NCI-H1092 (cell line): Measurements from ENCODE around the gene CDHR1.
"Not testable (repeated sequence)": the region's sequence is repeated elsewhere in the genome, so short reads cannot be mapped to it uniquely, and the experiment has no call there.

Source experiments
- DNase-seq: peaks from one replicate; lab custom pipeline; 2025; lab: John Stamatoyannopoulos, UW

CDHR1 gene

DNA sequence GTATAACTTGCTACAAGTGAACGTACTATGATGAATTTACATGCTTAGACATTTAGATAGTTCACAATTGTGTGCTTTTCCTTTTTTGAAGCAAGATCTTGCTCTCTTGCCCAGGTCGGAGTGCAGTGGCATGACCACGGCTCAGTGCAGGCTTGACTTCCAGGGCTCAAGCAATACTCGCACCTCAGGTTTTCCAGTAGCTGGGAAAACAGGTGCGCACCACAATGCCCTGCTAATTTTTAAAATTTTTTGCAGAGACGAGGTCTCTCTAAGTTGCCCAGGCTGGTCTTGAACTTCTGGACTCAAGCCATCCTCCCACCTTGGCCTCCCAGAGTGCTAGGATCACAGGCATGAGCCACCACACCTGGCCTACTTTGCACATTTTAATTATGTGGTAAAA, 18.9 kb upstream of the CDHR1 start:
- no peak for DNase-seq

DNA sequence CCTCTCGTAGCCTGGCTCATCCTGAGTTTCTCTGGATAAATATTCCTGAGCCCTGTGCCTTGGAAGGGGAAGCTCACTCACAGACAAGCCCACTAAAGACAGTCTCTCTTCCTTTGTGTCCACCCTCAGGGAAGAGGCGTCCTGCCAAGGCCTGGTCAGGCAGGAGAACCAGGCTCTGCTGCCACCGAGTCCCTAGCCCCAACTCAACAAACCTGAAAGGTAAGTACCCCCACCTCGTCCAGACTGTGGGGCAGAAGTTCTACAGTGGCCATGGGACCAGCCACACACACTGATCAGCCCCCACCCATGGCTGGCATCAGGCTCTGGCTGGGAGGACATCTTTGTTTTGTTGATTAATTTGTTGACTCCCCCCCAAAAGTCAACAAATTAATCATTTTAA, 18.0 kb upstream of the CDHR1 start:
- DNase-seq: no peak

DNA sequence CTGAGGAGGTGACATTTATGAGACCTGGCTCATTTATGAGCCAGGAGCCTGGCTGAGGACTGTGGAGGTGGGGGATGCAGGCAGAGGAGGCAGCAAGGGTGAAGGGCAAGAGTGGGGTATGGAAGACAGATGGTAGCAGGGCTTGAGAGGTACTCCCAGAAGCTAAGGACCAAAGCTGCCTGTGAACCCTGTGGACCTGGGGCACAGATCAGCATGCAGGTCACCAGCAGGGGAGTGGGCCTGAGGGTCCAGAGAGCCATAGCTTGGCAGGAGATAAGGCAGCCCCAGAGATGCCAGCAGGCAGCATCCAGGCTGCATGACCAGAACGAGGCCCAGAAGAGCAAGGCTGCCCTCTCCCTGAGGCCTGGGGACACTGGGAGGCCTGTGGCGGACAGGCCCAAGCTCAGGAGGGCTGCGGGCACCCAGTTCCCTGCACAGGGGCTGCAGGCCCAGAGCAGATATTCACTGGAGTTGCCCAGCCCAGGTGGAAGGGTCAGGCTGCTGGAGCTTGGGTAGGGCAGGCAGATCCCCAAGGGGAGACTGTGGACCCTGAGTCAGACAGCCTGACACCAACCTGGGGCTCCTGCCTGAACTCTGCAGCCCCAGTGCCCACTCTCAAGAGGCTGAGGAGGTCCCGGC, 17.4 kb upstream of the CDHR1 start:
- no peak for DNase-seq

DNA sequence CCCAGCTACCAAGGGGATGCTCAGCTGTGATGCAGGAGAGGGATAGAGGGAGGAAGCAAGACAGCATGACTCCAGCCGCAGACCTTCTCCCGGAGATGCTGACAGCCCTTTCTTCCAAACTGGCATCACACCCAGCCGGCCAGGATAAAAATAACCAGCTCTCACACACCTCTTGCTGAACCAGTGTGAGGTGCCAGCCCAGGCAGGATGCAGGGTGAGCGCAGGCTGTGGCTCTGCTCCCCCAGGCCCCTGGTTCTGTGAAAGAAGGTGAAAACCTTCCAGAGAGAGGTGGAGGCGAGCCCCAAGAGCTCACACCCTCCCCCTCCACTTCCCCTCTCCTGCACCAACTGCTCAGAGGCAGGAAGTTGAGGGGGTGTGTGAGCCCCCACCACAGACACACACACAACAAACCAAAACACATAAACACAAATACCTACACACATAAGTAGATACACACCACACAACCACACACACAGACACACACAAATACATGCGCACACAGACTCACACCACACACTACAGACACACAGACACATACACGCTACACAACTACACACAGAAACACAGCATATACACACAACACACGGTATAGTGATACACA, 16.7 kb upstream of the CDHR1 start:
- DNase-seq: no peak

DNA sequence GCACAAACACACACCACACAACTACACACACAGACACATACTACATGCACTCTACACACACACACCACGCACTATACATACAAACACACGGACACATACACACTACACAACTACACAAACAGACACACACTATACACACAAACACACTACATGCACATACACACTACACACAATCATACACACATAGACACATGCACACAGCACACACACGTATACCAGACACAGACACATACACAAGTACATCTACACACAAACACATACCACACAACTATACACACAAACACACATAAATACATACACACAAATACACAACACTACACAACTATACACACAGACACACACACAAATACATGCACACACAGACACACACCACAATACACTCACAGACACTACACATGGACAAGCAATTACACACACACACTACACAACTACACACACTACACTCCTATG, 16.2 kb upstream of the CDHR1 start:
- no peak for DNase-seq

DNA sequence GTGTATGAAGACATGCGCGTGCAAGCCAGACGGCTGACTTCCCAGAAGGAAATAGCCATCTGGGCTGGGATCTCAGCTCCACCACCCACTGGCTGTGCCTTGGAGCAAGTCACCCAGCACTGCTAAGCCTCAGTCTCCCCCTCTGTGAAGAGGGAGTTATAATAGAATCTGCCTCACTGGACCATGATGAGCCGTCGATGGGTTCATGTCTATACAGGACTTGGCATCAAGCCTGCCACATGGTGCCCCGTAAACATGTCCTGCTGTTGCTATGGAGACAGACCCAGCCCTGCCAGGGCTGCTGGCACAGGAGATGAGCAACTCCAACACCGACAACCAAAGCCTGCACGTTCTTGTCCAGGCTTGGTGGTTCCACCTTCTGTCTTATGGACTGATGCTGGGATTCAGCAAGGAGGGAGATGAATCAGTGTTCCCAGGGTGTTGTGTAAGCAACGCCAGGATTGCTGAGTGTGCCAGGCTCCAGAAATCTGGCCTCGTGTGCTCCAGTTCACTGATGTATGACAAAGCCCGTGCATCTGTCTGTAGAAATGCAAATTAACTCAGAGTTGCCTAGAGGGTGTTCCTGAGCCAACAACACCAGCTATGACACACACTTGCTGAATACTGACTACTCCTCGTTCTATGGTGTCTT, 15.2 kb upstream of the CDHR1 start:
- DNase-seq: peak; percentile 53

DNA sequence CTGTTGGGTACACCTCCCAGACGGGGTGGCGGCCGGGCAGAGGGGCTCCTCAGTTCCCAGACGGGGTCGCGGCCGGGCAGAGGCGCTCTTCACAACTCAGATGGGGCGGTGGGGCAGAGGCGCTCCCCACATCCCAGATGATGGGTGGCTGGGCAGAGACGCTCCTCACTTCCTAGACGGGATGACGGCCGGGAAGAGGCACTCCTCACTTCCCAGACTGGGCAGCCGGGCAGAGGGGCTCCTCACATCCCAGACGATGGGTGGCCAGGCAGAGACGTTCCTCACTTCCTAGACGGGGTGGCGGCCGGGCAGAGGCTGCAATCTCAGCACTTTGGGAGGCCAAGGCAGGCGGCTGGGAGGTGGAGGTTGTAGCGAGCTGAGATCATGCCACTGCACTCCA, 14.0 kb upstream of the CDHR1 start:
- not testable (repeated sequence) for DNase-seq

DNA sequence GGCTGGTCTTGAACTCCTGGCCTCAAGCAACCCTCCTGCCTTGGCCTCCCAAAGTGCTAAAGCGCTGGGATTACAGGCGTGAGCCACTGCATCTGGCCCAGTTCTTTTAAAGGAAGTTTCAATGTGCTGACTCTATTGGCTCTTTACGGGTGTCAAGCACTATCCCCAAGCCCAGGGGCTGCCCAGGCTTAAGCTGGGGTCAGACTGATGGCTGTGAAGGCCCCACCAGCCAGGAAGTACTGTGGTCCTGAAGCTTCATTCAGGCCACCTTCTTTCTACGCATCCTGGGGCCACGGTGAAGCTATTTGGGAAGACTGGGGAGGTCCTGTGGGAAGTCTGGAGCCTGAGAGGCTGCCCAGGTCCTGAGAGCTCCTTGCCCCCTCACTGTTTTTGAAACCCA, 12.7 kb upstream of the CDHR1 start:
- no peak for DNase-seq

DNA sequence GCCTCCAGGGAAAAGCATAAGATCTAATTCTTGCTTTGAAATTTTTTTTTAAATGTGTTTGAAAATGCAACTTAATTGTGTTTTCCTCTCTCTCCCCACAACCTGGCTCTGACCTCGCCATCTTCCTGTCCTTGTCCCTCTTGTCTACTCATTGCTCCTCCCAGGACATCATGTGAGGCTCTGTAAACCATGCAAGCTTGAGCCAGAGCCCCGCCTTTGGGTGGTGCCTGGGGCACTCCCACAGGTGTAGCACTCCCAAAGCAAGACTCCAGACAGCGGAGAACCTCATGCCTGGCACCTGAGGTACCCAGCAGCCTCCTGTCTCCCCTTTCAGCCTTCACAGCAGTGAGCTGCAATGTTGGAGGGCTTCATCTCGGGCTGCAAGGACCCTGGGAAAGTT, 9.8 kb upstream of the CDHR1 start:
- DNase-seq: no peak

DNA sequence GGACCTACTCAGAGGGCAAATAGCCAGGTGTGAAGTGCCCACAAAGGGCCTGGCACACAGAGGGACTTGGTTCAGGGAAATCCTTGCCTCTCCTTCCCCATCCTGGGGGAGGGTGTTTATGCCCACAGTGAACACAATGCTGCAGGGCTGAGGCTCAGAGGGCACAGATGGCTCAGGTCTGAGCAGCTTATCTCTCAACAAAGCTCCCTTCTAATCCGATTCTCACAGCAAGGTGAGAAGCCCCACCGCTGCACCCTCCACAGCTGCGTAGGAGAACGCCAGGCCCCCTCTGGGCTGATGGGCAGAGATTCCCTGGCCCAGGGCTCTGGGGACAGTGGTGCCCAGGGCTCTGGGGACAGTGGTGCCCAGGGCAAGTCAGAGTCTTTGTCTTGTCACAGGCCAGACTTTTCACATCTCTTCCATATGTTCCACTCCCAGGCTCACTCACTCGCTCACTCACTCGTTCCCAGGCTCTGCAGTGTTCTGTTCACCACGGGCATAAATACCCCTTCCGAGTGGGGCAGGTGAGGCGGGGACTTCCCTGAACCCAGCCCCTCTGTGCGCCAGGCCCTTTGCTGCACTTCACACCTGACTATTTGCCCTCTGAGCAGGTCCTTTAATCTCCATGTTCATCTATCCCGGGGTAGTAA, 8.7 kb upstream of the CDHR1 start:
- no peak for DNase-seq

DNA sequence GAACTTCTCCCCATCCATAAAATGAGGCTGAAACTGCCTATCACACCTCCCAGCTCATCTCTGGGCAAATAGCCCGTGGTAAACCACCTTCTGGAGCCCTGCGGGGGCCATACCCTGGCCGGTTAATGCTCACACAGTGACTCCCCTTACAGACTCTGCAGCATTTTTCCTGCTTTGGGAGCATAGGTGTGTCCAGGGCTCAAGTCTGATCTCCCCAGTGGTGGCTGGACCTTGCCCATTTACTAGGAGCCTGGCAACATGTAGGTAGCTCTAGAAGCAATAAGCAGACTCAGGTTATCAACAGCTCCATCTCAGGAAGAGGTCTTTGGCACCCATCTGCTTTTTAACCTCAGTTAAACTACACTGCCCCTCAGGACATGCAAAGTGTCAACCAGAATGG, 5.5 kb upstream of the CDHR1 start:
- no peak for DNase-seq

DNA sequence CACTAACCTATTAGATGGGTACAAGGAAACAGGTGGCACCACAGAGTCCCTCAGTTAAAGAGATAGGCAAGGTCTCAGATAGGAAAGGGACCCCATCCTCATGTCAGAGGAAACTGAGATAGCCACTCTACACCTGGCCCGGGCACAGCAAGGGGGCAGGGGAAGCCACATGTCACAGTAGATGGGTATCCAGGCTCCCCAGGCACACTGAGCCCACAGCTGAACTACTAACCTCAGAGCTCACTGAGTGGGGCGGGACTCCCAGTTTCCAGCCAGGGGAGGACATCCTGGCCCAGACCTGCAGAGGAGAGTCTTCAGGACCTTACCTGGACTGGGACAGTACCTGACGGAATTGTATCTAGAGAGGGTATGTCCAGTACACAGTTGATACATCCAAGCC, 3.7 kb upstream of the CDHR1 start:
- no peak for DNase-seq

DNA sequence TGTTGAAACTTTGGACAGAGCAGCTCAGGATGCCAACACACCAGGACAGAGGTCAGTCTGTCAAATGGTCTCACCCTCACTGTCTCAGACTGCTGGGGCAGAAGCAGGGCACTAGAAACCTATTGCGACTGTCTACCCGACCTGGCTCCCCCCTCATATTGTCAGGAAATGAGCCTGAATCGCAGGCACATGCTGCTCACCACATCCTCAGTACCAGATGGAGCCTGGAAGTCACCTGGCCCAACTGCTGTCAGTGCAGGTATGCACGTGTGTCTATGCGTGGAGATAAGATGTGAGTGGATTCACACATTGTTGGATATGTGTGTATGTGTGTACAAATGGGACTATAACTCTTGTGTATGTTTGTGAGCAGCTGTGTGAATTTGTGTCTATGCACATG, 3.2 kb upstream of the CDHR1 start:
- no peak for DNase-seq

DNA sequence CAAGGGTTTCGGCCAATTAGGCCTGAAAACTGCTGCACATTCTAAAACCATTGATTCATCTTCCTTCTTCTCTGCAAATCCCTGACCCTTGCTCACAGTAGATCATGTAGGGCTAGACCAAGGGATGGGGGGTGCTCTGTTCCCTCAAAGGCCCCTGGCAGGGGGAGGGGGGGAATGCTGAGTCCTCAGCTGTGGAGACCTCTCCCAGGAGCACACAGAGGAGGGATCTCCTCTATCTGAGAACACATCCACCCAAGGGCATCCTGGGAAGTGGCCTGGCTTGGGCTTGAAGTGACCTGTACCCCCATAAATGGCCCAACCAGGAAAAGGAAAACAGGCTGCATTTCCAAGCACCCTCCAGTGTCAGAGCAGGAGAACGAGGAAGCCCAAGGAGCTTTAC, 1.0 kb upstream of the CDHR1 start:
- DNase-seq: no peak

DNA sequence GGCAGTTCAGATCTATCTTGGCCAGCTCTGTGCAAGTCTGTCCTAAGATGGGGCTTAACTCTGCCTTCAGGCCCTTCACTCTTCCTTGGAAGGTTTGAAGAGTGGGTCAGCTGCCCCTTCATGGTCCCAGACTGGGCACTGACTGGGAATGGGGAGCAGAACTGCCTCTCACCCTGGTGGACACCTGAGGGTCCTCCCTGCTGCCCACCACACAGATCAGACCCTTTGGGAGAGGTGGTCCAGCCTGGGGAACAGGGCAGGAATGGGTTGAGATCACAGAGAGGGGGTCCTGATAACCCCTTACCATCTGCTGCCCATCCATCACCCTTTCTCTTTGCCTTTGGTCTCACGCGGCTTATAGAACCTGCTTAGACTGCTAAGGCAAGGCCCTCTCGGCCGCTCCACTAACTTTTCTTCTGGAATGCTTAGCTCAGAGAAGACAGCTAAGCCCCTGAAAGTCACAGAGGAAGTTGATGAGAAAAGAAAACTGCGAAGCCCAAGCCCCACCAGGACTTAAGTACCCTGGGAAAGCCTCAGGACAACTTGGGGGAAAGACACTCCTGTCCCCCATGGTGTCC, 402 bp upstream of the CDHR1 start:
- no peak for DNase-seq

DNA sequence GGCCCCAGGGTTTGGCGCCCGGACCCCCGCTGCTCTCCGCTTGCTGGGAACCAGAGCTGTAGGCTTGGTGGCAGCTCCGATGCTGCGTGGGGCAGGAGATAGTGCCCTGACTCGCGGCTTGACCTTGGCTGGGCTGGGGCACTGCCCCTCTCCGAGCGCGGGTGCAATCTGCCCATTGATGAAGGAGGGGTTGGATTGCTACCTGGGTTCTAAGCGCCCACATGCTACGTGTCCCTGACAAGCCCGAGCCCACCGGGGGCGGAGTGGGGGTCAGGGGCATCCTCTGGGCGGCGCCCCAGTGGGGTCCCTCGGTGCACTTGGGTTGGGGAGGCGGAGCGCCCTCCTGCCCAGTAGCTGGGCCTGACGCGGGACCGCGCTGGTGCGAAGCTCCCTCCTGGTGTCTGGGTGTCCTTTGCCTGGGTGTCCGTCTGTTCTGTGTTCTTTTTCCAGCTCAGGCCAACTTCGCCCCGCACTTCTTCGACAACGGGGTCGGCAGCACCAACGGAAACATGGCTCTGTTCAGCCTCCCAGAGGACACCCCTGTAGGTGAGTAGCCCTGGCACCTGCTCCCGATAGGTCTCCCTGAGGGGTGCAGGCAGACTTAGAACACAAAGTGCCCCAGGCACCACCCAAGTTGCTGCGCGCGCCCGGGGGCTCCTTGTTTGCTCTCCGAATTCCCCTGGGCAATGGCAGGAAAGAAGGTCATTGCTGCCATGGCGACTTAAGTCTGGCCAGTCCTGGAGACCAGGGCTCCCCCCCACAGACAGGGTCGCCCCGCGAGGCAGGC, 900 bp downstream of the CDHR1 start:
- no peak for DNase-seq

DNA sequence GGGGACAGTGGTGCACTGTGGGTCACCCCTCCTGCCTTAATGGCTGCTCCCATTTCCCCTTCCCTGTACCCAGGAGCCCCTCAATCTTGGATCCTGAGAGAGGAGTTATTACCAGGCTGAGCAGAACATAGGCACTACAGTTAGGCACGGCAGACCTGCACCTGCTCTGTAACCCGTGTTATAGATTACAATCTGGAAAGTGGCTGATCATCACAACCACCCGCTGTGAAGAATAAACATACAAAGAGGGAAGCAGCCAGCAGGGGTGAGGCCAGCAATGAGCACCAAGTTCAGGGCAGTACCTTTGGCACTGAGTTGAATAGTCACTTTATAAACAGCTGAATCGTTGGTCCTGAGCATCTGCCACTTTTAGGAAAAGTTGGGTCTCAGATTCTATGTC, 1.7 kb downstream of the CDHR1 start:
- DNase-seq: peak; percentile 69

DNA sequence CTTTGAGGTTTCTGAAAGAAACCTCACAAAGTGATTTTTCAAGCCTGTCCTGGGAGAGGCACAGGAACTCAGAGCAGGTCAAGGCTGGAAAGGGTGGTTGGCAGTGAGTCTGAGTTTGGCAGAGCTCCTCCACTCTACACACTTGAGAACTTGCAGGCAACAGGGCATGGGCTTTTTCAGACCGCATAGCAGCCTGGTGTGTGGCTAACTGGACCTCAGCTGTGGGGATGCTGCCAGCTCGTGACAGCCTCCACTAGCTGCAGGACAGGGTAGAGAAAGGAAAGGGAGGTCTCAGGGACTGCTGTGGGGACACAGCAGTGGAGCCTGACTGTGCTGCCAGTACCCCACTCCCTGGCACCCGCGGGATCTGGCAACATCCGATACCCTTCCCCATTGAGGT, 2.6 kb downstream of the CDHR1 start:
- no peak for DNase-seq

DNA sequence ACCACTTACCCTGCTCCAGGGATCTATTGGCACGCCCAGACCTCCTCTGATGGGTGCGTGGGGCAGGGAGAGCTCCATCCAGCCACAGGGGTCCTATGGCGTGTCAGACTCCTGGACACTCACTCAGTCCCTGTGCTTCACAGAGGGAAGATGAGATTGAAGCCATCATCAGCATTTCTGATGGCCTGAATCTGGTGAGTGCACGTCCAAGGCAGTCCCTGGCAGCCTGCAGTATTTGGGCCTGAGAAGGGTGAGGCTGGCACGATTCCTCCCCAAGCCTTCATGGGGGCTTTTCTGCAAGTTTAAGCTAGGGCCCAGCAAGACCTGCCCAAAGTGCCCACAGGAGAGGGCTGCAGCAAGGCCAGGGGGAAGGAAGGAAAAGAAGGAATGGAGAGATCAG, 3.3 kb downstream of the CDHR1 start:
- no peak for DNase-seq

DNA sequence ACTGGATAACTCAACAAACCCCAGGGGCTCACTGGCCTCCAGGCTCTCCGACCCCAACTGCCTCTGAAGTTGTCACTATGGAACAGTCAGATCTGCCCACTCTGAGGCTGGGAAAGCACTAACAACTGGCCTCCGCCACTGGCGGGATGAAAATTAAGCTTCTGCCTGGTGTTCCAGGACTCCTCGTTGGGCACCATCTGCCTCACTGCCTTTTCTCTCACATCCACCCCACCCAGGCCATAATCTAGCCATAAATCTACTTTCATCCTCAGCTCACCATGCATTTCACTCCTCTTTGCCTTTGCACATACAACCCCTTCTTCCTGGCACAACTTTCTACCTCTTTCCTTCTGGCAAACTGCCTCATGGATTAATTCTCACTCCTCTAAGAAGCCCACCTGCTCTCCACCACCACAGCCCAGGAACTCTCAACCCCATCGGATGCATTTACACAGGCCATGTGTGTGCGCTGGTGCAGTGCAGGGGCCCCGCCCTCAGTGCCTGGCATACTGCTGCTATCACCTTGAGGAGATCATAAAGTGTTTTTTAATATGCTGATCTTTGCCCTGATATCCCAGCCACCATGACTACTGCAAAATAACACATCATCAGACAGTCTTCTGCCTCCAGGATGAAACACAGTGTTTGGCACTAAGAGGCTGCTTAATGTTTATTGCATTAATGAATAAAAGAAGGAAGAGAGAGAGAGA, 4.0 kb downstream of the CDHR1 start:
- no peak for DNase-seq

DNA sequence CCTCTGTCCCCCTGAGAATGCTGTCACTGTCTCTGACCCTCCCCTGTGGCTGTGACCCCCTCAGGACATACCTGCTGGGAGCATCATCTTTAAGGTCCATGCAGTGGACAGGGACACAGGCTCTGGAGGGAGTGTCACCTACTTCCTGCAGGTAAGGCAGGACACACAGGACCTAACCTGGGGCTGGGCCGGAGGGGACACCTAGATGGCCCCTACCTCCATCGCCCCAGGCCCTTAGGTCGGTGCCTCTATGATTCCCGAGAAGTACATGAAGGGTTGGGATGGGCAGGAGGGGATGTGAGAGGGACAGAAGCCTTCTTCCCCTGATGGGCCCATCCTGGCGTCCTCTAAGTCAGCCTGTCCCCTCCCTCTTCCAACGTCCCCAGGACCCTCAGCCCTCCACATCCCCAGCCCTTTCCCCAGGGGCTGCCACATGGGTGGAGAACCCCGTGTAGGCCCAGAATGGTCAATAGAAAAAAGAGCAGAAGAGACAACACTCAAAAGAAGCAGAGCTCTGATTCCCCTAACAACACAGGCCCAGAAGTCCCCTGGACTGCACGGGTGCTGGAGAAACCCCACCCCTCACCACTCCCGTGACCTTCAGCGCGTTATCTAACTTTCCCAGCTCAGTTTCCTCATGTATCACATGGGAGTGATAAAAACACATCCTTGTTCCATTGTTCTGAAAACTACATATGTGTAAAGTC, 6.4 kb downstream of the CDHR1 start:
- DNase-seq: no peak
